Medulla oblongata (tissue), 1 donor: ENCODE measurements around the gene RAD51AP1.
"Not testable (repeated sequence)": the region's sequence is repeated elsewhere in the genome, so short reads cannot be mapped to it uniquely, and the experiment has no call there.

Experiments
- DNase-seq: peaks from one replicate; pipeline ENCODE4 v3.0.0-alpha.2; 2015; ENCODE audit errors: extremely low spot score

The RAD51AP1 gene

DNA sequence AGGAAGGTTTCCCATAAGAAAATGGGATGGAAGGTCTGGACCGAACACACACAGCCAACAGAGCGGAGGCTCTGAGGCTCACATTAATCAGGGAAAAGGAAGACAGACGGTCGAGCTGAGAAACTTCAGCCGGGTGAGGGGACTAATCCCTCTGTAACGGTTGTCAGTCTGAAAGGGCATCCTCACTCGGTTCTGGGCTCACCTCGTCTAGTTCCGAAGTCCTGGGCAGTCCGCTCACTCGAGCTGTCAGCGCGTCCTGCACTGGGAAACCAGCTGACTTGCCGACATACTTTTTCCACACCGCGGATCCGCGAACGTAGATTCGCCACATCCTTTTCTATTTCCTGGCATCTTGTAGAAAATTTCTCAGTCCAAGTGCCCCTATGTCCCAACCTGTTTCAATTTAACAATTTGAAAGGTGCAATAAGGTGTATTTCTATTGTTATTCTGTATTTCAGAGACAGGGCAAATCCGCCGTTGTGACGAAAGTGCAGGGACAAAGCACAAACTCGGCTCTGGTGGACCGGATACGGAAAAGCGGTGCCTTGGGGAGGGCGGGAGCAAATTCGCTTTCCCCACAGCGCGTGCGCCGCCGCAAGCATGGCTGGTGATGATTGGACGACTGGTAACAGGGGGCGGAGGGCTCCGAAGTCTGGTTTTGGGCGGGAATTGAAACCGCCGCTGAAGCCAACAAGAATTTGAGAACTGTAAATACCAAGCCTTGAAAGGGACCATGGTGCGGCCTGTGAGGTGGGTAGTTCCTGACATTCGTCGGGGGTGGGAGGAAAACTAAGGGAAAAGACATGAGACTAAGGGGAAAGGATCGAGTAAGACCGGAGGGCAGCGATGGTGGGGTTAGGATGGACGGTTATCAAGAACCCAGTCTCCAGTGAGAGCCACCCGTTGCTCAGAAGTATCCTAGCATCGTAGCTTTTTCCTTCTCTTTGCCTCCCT, at the start of gene RAD51AP1:
Gene RAD51AP1 (plus strand): TSS at position 684 of the 954 bp plus-strand sequence. CDS start 50 bp downstream, at position 734.
- peak; percentile 98 for DNase-seq

- no peak for DNase-seq
These were observed 49.1 kb upstream of the RAD51AP1 start for GRCh38 chr12:4489556-4489955.

- no peak for DNase-seq
These were observed 47.7 kb upstream of the RAD51AP1 start for GRCh38 chr12:4490973-4491372.

- no peak for DNase-seq
These were observed 42.4 kb upstream of the RAD51AP1 start for GRCh38 chr12:4496145-4496838.

- no peak for DNase-seq
These were observed 39.5 kb upstream of the RAD51AP1 start for GRCh38 chr12:4499186-4499585.

DNA sequence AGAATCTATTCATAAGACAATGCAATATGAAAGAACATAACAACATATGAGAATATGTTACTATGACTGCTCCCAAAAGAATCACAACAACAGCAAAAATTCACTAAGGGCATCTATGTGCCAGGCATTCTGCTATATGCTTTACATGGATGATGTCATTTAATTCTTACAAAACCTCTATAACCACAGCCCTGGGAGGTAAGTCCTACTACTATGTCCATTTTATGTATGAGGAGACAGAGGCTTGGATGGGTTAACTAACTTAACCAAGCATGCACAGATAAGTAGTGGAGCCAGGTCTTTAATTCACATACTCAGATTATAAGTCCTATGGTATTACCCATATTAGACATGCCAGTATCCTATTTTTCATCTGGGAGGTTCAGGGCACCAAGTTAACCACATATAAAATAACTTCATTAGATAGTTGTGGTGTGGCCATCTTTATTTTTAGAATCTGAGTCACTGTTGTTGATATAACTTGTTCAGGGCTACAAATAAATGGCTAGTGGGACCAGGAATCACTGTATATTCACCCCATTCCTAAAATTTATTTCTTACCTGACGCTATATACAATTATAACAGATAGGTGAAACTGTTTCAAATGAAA, 33.2 kb upstream of the RAD51AP1 start:
- DNase-seq: no peak

- DNase-seq: no peak
These were observed 32.3 kb upstream of the RAD51AP1 start for GRCh38 chr12:4506430-4506829.

DNA sequence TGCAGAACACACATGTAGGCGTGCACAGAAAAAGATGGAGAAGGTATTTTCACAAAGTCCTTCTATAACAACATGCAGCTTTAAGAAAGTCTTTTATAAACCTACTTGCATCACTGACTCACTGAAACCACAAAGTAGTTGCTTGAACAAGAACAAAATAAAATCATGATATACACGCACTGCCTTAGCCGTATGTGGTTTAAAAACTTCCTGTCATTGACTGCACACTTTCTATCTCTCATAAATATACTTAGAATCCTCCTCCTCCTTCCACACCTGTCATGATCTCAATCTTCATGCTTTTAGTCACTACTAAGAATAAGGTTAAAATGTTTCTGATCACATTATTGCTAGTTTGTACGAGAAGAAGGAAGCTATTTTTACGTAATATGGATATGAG, 31.8 kb upstream of the RAD51AP1 start:
- no peak for DNase-seq

DNA sequence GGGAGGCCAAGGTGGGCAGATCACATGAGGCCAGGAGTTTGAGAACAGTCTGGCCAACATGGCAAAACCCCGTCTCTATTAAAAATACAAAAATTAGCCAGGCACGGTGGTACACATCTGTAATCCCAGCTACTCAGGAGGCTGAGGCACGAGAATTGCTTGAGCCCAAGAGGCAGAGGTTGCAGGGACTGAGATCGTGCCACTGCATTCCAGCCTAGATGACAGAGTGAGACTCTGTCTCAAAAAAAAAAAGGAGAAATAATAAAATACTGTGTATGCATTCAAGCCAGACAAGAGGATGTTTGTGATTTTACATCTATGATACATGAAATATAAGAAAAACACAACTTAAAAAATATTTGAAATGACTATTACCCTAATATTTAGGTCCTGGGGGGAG, 30.2 kb upstream of the RAD51AP1 start:
- not testable (repeated sequence) for DNase-seq

DNA sequence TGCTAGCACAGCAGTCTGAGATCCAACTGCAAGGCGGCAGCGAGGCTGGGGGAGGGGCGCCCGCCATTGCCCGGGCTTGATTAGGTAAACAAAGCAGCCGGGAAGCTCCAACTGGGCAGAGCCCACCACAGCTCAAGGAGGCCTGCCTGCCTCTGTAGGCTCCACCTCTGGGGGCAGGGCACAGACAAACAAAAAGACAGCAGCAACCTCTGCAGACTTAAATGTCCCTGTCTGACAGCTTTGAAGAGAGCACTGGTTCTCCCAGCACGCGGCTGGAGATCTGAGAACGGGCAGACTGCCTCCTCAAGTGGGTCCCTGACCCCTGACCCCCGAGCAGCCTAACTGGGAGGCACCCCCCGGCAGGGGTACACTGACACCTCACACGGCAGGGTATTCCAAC, 29.4 kb upstream of the RAD51AP1 start:
- DNase-seq: not testable (repeated sequence)

- no peak for DNase-seq
These were observed 20.5 kb upstream of the RAD51AP1 start for GRCh38 chr12:4518106-4518728.

DNA sequence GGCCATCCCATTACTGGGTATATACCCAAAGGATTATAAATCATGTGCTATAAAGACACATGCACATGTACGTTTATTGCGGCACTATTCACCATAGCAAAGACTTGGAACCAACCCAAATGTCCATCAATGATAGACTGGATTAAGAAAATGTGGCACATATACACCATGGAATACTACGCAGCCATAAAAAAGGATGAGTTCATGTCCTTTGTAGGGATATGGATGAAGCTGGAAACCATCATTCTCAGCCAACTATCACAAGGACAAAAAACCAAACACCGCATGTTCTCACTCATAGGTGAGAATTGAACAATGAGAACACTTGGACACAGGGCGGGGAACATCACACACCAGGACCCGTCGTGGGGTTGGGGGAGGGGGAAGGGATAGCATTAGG, 15.2 kb upstream of the RAD51AP1 start:
- DNase-seq: not testable (repeated sequence)

DNA sequence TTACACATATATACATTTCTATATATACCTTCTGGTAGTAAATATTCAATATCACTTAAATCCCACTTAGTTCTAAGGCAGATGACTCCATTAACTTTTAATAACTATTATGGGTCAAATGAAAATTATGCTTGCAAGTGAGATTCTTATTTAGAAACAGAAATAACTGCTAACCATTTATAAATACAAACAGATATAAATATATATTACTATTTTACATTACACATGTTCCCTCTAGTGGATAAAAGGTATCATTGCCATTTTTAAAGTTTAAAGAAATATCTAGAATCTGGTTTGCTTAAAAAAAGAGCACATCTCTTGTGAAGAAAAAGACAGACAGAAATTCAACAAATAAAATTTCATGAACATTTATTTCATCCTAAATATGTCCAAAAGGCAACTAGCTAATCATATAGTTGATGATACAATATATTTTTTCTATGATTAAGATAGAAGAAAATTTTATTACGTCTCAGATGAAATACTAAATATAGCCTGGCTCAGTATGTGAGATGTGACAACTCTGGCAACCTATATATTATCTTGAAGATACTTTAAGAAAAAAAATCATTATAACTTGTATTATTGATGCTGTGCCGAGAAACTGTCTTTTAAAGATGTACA, 11.7 kb upstream of the RAD51AP1 start:
- peak; percentile 18 for DNase-seq

DNA sequence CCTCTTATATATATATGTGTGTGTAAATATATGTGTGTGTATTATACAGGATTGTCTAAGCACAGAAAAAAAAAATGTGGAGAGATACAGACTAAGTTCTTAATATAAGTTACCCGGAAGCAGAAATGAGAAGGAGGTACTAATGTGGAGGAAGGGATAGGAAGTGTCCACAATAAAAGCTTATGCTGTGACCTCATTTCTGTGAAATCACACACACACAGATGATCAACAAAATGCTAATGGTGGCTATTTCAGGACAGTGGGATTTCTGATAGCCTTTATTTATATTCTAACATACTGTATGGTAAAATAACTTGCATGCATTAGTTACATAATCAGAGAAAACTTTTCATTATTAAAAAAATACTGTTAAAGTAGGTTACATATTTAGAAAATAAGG, 8.5 kb upstream of the RAD51AP1 start:
- no peak for DNase-seq

GRCh38 chr12:4530982-4531586, 7.6 kb upstream of the RAD51AP1 start:
- DNase-seq: no peak

DNA sequence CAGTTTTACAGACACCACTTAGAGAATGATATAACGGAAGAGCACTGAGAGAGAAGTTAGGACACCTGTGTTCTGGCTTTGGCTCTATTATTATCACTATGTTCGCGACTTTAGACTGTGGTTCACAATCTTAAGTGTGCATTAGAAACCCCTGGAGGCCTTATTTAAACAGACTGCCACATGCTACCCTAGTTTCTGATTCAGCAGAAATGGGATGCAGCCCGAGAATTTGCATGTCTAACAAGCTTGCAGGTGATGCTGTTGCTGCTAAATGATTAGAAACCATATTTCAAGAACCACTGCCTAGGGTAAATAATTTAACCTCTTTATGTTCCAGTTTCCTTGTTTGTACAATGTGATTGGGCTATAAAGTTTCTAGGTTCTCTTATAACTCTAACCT, 3.6 kb upstream of the RAD51AP1 start:
- DNase-seq: no peak

GRCh38 chr12:4535871-4536270, 2.8 kb upstream of the RAD51AP1 start:
- no peak for DNase-seq

GRCh38 chr12:4539167-4539870, 629 bp downstream of the RAD51AP1 start:
- no peak for DNase-seq

- no peak for DNase-seq
These were observed 1.5 kb downstream of the RAD51AP1 start for GRCh38 chr12:4540170-4540569.

DNA sequence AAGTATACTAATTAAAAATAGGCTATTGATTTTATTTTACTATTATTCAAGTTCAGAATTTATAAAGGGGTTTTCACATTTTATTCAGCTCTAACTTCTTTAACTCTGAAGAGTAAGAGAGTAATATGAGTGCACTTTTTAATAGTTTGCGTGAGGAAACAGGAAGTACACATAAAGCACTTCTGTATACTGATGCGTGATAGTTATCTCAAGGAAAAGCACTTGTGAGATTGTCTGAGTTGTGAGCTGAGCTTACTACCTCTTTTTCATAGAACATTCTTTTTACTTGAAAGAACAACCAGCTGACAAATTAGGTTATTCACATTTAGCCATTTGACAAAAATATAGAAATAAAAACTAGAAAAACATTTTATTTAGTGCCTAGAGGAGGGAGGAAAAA, 1.9 kb downstream of the RAD51AP1 start:
- no peak for DNase-seq
